HAP-1 (cell line): Measurements from ENCODE around the gene GSN.

Experiments used
- DNase-seq, 2 experiments: peaks; one replicate each; pipeline ENCODE4 v3.0.0-alpha.2; 2016 to 2020; ENCODE audit warnings: low spot score in 2 of 2
- H3K27me3 ChIP-seq: fragments of 250-450 bp; sonication (Bioruptor Pico); 2 replicates; pipeline ENCODE4 v1.5.1; 2020; ENCODE audit warnings: low read depth, mild to moderate bottlenecking, moderate library complexity
- H3K36me3 ChIP-seq: fragments of 250-450 bp; sonication (Bioruptor Pico); replicated peaks from 2 replicates; pipeline ENCODE4 v1.5.1; 2020; ENCODE audit warnings: mild to moderate bottlenecking
- H3K4me1 ChIP-seq: fragments of 250-450 bp; sonication (Bioruptor Pico); 2 replicates; pipeline ENCODE4 v1.5.1; 2020; ENCODE audit warnings: mild to moderate bottlenecking
- H3K4me3 ChIP-seq: fragments of 250-450 bp; sonication (Bioruptor Pico); 2 replicates; pipeline ENCODE4 v1.5.1; 2020; ENCODE audit warnings: mild to moderate bottlenecking, moderate library complexity
- H3K9me3 ChIP-seq: fragments of 250-450 bp; sonication (Bioruptor Pico); 2 replicates; pipeline ENCODE4 v1.5.1; 2020; ENCODE audit warnings: mild to moderate bottlenecking, moderate library complexity
- in situ Hi-C: fragments of 300-500 bp; cut with MboI; formaldehyde crosslinking; loops from 3 replicates; pipeline ENCODE4 v1.14.3; 2020; ENCODE audit warnings: low sequenced_read_pairs, inconsistent platforms, mixed read lengths

GSN gene

DNA sequence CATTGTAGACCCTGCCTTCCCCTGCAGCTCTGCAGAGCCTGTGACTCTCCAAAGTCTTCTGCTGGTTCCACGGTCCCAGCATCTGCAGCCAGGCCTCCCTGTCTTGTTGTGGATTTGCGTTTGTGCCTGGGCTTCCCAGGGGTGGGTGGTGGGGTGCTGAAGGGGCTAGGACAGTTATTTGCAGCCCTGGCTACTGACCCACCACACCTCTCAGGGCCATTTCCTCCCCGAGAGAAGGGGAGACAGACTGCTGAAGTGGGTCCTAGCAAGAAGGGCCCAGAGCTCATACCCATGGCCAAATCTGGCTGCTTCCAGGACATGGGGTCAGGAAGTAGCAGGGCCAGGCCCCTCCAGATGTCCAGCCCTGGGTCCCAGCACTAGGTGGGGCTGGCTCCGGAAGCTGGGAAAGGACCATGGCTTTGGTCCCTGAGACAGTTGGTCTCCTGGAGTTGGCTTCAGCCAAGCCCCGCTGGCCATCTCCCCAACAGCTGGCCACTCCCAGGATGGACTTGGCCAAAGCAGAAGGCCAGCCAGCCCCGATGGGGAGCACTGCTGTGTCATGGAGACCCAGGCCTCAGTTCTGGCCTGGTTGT is 26.3 kb downstream of the GSN start:
- no peaks in the 10 kb centered on the region for H3K27me3 ChIP-seq
- in situ Hi-C loops = no loop called here
- no peak overlapping the region for H3K4me3 ChIP-seq
- no peaks in the 10 kb centered on the region for H3K36me3 ChIP-seq
- H3K4me1 ChIP-seq = peaks cover 7% of the 10 kb centered on the region
- DNase-seq = no peak
- no peaks in the 10 kb centered on the region for H3K9me3 ChIP-seq

DNA sequence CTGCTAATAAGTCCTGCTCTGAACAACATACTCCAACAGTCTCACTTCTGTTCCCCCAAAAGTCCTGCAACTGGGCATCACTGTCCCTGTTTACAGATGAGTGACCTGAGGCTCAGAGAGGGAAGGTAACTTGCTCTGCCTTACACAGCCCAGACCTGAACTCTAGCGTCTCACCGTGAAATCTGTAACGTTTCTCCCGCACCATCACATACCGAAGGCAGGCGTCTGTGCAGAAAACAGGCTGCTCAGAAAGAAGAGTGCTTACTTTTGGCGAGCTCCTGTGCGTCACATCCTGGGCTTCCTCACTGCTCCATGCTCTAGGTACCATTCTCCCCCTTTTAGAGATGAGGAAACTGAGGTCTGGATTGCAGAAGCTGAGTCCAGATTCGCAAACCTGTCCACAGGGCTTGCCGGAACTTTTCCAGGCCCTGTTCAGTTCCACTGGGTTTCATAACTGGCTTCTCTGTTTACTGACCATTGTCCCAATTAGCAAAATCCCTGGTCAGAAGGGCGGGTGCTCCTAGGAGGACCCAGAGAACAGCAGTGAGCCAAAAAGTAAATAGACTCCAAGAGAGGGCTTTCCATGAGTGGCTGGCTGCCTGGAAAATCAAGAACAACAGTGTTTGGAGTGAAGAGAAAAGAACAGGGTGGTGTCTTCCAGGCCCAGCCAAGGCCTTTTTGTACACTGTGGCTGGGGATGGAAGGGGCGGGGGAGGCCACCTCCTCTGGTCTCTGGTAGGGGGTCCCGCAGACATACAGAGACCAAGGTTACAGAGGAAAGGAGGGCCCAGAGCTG is 27.1 kb downstream of the GSN start:
- in situ Hi-C loops = no loop called here
- Histone ChIP-seq H3K36me3 (no peaks in the 10 kb centered on the region), H3K27me3 (no peaks in the 10 kb centered on the region), H3K4me1 (no peaks in the 10 kb centered on the region; the same call in none of the 2 replicates), H3K4me3 (no peak overlapping the region), H3K9me3 (no peaks in the 10 kb centered on the region)
- DNase-seq = no peak

DNA sequence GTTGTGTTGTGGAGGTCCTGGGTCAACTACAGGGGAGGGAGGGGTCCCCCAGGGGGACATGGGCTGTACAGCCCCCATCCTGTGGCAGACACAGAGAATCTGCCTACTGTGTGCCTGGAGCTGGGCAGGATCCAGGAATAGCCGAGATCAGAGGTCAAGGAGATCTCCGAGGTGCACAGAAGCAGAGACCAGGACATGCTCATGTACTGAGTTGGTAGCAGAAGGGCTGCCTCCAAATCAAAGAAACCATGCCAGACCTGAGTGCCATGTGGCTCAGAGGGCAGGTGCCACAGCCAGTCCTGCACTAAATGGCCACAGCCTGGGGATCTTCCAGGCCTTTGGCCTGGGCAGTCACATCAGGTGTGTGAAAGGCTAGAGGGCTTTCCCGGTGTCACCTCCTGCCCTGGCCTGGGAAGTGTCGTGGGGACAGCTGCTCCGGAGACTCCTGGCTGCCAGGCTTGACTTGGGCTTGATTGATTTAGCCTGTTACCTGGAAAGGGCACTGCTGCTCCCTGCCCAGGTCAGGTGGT is 27.8 kb downstream of the GSN start:
- in situ Hi-C loops = no loop called here
- Histone ChIP-seq H3K27me3 (no peaks in the 10 kb centered on the region), H3K4me3 (no peak overlapping the region), H3K9me3 (no peaks in the 10 kb centered on the region), H3K4me1 (no peaks in the 10 kb centered on the region; the same call in 1 of the 2 replicates), H3K36me3 (no peaks in the 10 kb centered on the region)
- no peak for DNase-seq

DNA sequence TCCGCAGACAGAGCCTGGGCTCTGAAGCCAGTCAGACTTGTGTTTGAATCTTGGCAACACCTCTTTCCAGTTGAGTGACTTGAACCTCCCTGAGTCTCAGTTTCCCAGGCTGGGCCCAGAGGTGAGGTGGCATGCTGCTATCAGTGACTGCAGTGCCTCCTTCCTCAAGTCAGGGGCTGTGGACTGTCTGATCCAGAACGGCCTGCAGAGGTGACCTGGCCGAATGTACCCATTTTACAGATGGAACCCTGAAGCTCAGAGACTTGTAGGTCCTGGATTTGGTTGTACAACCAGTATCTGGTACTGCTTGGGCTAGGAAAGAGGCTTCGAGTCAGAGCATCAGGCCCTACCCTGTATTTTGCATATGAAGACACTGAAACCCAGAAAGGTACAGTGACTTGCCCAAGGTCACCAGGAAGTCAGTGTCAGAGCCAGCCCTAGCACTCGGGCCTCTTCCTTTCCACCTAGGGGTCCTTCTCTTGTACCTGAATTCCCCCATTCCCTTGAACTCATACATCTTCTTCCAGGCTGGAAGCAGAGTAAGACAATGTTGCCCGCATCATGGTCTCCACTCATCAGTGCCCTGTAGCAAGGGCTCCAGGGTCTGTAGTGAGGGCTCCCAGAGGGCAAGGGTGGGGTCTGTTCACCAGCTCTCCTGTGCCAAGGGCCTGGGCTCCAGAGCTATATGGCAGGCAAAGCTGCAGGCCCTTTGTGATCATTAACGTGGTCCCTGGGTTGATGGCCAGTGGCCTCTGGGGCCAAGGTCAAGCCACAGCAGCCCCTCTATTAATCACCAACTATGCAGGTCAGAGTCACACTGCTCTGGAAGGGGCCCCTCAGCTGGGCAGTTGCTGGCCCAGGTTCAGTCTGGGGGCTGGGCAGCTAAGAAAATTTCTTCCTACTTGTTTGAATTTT is 28.5 kb downstream of the GSN start:
- H3K36me3 ChIP-seq = no peaks in the 10 kb centered on the region
- no peak overlapping the region for H3K4me3 ChIP-seq
- no peaks in the 10 kb centered on the region for H3K9me3 ChIP-seq
- H3K4me1 ChIP-seq = no peaks in the 10 kb centered on the region; the same call in 1 of the 2 replicates
- H3K27me3 ChIP-seq = no peaks in the 10 kb centered on the region
- in situ Hi-C loops = no loop called here
- no peak for DNase-seq

DNA sequence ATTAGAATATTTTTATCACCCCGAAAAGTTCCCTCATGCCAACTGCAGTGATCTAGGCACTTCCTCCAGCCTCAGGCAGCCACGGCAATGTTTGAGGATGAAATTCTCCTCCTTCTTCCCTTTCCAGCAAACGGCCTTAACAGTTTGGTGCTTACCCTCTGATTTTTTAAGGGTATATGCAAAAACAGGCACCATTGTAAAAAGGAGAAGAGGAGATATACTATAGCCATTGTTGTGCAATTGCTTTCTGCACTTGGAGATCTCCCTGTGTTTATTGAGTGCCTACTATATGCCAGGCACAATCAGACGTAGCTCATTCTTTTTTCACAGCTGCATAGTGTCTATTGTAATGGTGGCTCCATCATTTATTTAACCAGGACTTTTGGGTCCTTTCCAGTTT is 29.4 kb downstream of the GSN start:
- H3K9me3 ChIP-seq = no peaks in the 10 kb centered on the region
- no peaks in the 10 kb centered on the region for H3K27me3 ChIP-seq
- no peaks in the 10 kb centered on the region for H3K36me3 ChIP-seq
- H3K4me1 ChIP-seq = no peaks in the 10 kb centered on the region; the same call in 1 of the 2 replicates
- in situ Hi-C loops = no loop called here
- DNase-seq = no peak
- H3K4me3 ChIP-seq = no peak overlapping the region

DNA sequence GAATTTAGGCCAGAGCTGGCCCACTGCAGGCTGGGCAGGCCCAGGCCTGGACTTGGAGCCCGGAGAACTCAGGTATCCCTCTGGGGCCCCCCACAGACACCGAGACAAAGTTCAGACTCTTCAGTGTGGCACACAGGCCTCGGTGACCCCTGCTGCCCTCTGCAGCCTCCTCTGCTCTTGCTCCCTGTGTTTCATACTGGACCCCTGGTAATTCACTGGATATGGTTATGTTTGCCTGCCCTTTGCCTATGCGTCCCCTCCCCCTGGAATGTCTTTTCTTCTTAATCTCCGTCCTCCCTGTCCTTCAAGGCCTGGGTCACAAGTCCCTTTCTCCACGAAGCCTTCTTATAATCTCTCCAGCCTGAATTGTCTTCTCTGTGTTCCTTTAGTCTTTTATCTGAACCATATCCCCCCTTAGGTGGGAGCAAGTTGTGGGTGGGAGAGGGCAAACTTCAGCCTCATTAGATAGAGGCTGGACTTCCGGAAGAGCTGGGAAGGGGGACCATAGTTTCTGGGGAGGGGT is 30.1 kb downstream of the GSN start:
- Histone ChIP-seq H3K4me1 (no peaks in the 10 kb centered on the region; the same call in 1 of the 2 replicates), H3K4me3 (no peak overlapping the region), H3K36me3 (no peaks in the 10 kb centered on the region), H3K27me3 (no peaks in the 10 kb centered on the region), H3K9me3 (no peaks in the 10 kb centered on the region)
- in situ Hi-C loops = no loop called here
- no peak for DNase-seq

DNA sequence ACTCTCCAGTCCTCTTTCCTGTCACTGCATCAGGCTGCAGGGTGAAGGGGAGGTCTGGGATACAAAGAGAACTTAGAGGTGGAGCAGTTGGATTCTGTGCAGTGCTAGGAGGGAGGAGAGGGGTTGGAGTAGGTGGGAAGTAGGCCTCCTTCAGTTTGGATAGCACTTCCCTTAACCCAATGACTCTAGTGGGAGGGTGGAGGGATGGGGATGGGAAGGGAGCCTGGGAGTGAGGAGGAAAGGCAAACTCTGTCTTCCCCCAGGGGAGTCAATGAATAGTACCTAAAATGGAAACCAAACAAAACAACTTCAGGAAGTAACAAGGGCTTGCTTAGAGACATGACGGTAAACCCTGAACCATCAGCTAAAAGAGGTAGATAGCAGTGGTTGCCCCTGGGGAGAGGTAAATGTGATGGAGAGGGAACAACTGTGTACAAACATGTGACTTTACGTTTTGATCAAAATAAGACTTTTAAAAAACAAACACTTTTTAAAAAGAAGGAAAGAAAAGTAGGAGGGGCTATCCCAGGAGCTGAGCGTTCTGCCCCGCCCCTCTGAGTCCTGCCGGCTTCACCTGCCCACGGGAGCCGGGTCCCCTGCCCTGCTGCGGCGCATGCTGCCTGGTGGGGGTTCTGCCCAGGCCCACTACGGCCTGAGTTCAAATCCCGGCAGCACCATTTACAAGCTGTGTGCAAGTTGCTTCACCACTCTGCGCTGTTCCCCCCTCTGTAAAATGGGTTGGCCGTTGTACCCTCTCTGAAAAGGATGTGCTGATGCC is 30.9 kb downstream of the GSN start:
- DNase-seq = no peak
- Histone ChIP-seq H3K4me1 (no peaks in the 10 kb centered on the region; the same call in 1 of the 2 replicates), H3K27me3 (no peaks in the 10 kb centered on the region), H3K36me3 (no peaks in the 10 kb centered on the region), H3K9me3 (no peaks in the 10 kb centered on the region), H3K4me3 (no peak overlapping the region)
- in situ Hi-C loops = no loop called here

DNA sequence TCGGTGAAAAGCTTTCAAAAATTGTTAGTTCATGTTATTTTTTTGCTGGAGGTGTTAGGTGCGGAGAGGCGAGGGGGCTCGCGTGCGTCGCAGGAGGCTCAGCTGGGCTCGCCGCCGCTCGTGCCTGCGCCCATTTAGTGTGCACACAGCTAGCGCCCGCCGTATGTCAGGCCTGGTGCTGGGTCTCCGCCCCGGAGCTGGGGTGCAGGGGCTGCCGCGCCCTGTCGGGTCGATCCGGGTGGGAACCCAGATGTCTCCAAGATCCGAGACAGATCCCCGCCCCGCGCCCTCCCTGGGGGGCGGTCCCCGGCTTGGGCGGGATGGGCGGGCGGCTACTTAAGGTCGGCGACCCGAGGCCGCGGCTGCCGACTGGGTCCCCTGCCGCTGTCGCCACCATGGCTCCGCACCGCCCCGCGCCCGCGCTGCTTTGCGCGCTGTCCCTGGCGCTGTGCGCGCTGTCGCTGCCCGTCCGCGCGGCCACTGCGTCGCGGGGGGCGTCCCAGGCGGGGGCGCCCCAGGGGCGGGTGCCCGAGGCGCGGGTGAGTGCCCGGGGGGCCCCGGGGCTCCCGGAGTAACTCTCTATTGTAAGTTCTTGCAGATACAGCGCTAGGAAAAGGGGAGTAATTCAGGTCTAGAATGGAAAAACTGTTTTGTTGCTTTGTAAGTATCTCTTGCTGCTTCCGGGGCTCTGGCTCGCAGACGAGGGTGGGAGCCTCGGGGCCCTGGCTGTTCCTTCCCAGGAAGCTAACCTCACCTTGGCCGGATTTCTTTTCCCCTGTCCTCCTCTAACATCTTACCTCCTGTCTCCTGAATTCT is 31.7 kb downstream of the GSN start:
- Histone ChIP-seq H3K4me3 (no peak overlapping the region), H3K36me3 (no peaks in the 10 kb centered on the region), H3K27me3 (no peaks in the 10 kb centered on the region), H3K9me3 (no peaks in the 10 kb centered on the region), H3K4me1 (no peaks in the 10 kb centered on the region; the same call in 1 of the 2 replicates)
- in situ Hi-C loops = no loop called here
- no peak for DNase-seq

DNA sequence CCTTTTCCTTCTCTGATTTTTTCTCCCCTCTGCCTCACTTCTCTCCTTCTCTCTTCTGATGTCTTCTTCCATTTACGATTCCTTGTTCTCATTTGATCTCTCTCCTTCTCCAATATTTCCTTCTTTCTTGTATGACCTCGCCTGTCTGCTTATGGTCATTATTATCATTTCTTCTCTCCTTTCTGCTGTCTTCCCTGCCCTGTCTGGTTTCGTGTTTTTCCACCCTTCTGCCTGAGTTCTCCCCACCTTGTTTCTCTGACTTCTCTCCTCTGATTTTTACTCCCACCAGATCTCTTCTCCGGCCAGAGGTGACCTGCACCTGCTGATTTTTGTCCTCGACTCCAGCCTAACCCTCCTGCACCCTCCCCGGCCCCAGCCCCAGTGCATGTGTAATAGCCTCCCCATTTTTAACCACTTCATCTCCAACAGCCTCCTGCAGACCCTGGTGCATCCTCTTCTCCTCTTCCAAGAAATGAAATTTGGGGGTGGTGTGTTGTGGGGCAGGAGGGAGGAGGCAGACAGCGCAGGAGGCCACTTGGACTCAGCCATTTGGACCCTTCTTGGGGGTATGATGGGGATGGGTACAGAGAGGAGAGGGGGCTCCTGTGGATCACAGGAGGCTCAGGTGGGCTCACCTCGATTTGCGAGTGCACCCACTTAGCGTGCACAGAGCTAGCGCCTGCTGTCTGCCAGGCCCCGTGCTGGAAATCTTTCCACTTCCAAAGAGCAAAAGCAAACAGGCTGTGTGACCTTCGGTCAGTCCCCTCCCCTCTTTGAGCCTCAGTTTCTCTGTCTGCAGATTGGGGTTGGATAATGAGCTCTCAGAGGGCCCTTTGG is 32.5 kb downstream of the GSN start:
- H3K36me3 ChIP-seq = no peaks in the 10 kb centered on the region
- in situ Hi-C loops = no loop called here
- H3K9me3 ChIP-seq = no peaks in the 10 kb centered on the region
- H3K27me3 ChIP-seq = no peaks in the 10 kb centered on the region
- no peak overlapping the region for H3K4me3 ChIP-seq
- no peak for DNase-seq
- H3K4me1 ChIP-seq = no peaks in the 10 kb centered on the region; the same call in 1 of the 2 replicates

DNA sequence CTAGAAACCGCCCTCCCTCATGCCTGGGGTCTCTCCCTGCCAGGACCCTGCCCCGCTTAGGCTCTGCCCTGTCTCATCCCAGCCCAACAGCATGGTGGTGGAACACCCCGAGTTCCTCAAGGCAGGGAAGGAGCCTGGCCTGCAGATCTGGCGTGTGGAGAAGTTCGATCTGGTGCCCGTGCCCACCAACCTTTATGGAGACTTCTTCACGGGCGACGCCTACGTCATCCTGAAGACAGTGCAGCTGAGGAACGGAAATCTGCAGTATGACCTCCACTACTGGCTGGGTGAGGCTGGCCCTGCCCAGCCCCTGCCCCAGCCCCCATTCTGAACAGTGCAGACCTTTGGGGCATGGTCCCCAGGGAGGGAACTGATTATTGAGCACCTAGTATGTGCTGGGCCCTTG is 33.9 kb downstream of the GSN start:
- Histone ChIP-seq H3K9me3 (no peaks in the 10 kb centered on the region), H3K4me1 (no peaks in the 10 kb centered on the region; the same call in 1 of the 2 replicates), H3K36me3 (no peaks in the 10 kb centered on the region), H3K27me3 (no peaks in the 10 kb centered on the region), H3K4me3 (no peak overlapping the region)
- in situ Hi-C loops = no loop called here
- no peak for DNase-seq

DNA sequence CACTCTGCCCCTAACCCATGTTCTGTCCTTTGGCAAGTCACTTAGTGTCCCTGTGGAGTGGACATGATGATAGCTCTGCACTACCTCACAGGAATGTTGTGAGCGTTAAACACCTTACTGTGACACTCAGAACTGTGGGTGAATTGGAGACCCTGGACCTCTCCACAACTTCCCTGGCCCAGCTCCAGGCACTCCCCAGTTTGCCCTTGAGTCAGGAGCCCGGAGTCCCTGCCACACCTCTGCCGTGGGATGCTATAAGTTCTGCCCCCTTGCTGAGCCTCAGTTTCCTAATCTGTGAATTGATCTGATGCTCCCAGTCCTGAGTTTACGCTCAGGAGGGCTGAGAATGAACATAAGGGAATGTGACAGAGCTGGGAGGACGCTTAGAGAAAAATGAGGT is 34.4 kb downstream of the GSN start:
- no peaks in the 10 kb centered on the region for H3K27me3 ChIP-seq
- no peaks in the 10 kb centered on the region for H3K36me3 ChIP-seq
- no peak for DNase-seq
- H3K9me3 ChIP-seq = no peaks in the 10 kb centered on the region
- no peak overlapping the region for H3K4me3 ChIP-seq
- H3K4me1 ChIP-seq = no peaks in the 10 kb centered on the region; the same call in 1 of the 2 replicates
- in situ Hi-C loops = no loop called here
